Adrenal gland (tissue), 12 donors: ENCODE measurements around the gene SEH1L. TPM values are rescaled to one million over a fixed set of nuclear protein-coding genes. Genes with fewer than 3 reads are reported as not detected.
"Not testable (repeated sequence)": the region's sequence is repeated elsewhere in the genome, so short reads cannot be mapped to it uniquely, and the experiment has no call there.

ENCODE experiments used
- DNase-seq, 7 donors: peaks; one replicate each; pipeline ENCODE4 v3.0.0-alpha.2; 2019 to 2020
- H3K27ac ChIP-seq, 5 donors: fragments of 200-600 bp; sonication (generic) in 4 of 5; 1 replicate in 3 of 5; 2 replicates in 2 of 5; pipeline versions ENCODE4 v1.5.1 to v1.8.0; 2016 to 2020; ENCODE audit warnings: mild to moderate bottlenecking in 1 of 5
- H3K27me3 ChIP-seq: fragments of 200-600 bp; 2 replicates; pipeline ENCODE4 v1.8.0; 2021
- H3K36me3 ChIP-seq, 2 donors: fragments of 200-600 bp; replicated peaks in 1 of 2; 1 replicate in 1 of 2; 2 replicates in 1 of 2; pipeline versions ENCODE4 v1.5.1 to v1.8.0; 2018 to 2022
- H3K4me1 ChIP-seq, 2 donors: fragments of 200-600 bp; replicated peaks in 1 of 2; 1 replicate in 1 of 2; 2 replicates in 1 of 2; pipeline versions ENCODE4 v1.5.1 to v1.8.0; 2018 to 2021
- H3K4me3 ChIP-seq, 4 donors: fragments of 200-600 bp; sonication (generic) in 3 of 4; one replicate each; pipeline ENCODE4 v1.5.1; 2016 to 2018
- H3K9me3 ChIP-seq, 3 donors: fragments of 200-600 bp; sonication (generic) in 1 of 3; replicated peaks in 1 of 3; 1 replicate in 2 of 3; 2 replicates in 1 of 3; pipeline versions ENCODE4 v1.5.1 to v1.8.0; 2016 to 2021
- CTCF ChIP-seq, 6 experiments: fragments of 450-650 bp in 4 of 6; fragments of 200-600 bp in 2 of 6; sonication (generic) in 1 of 6; IDR thresholded peaks; 1 replicate in 5 of 6; 2 replicates in 1 of 6; pipeline versions ENCODE4 v1.5.1 to v1.8.0; 2016 to 2021; ENCODE audit warnings: antibody characterized with exemption in 6 of 6, mild to moderate bottlenecking in 2 of 6, moderate library complexity in 1 of 6
- POLR2A ChIP-seq, 2 donors: fragments of 450-650 bp; IDR thresholded peaks; one replicate each; pipeline ENCODE4 v1.6.1; 2017; ENCODE audit warnings: antibody characterized with exemption in 2 of 2, mild to moderate bottlenecking in 2 of 2, moderate library complexity in 1 of 2
- WGBS, 4 donors: extraction: QIAGEN DNeasy Blood & Tissue Kit in 2 of 4; methylation state at CpG; one replicate each; pipeline versions ENCODE4 v1.1.5 to v1.1.7; 2013 to 2017; 5-methylcytosine and 5-hydroxymethylcytosine counted together
- intact Hi-C, 2 donors: fragments of 100-400 bp; cut with DNase I; formaldehyde crosslinking; loops; one replicate each; pipeline versions ENCODE4 v1.14.1 to v1.15.0; 2022 to 2023
- polyA plus RNA-seq, 3 donors: library from polyadenylated mRNA; stranded (reverse); fragments of 200-250 nt in 2 of 3; fragments of 350-450 nt in 1 of 3; fragmentation: Illumina TruSeq in 1 of 3; extraction: RNeasy Lipid Tissue Mini Kit (QIAGEN cat#74804) in 1 of 3; gene quantifications; one replicate each; pipeline ENCODE4 v1.2.3, GENCODE V29; 2013 to 2014
- total RNA-seq, 9 donors: library from RNA; depleted of rRNA in 4 of 9; stranded (reverse); fragments of >200 nt in 4 of 9; fragments of 120-200 nt in 1 of 9; fragmentation: NEBNext Ultra II Directional in 1 of 9; extraction: Animal tissue kit (Norgen Biotek cat#: 25700) in 1 of 9; gene quantifications; one replicate each; pipeline versions ENCODE4 v1.1.0 to v1.2.4, GENCODE V29; 2013 to 2023
- donor health status: healthy with polysubstance abuse.
- donor health status: Bipolar disorder and iron deficiency.
- donor health status: DM: yes; HTN: yes; CAD: no.
- donor health status: DM: no; HTN: no; CAD: no.
- donor health status: DM: no; HTN: no; CAD: no.
- donor health status: DM: yes; HTN: yes; CAD: no.

Gene SEH1L
- total and polyA plus RNA-seq, 12 donors = 6.8 to 44.5 (median 23.7) TPM

GRCh38 chr18:12995424-12995823 lies 47.6 kb downstream of the SEH1L start:
- DNase-seq = no peak
- H3K4me3 ChIP-seq = no peak overlapping the region
- peaks cover 23 to 32% of the 10 kb centered on the region in 2 donors for H3K4me1 ChIP-seq
- H3K36me3 ChIP-seq = peaks cover 0 to 3% of the 10 kb centered on the region in 2 donors
- no peak overlapping the region for H3K27ac ChIP-seq
- no peak for TF ChIP-seq POLR2A (IDR thresholded peaks at IDR 0.05)
- TF ChIP-seq CTCF (IDR thresholded peaks at IDR 0.05) = no peak
- no peaks in the 10 kb centered on the region for H3K27me3 ChIP-seq
- WGBS, 4 donors = 63 to 100% (median 75%) methylated on average over 2 of the region's 2 CpGs
- no peaks in the 10 kb centered on the region for H3K9me3 ChIP-seq
- intact Hi-C loops = no loop called here

GRCh38 chr18:12995952-12996477 lies 48.2 kb downstream of the SEH1L start:
- no peak for DNase-seq
- TF ChIP-seq POLR2A (IDR thresholded peaks at IDR 0.05) (no peak), CTCF (IDR thresholded peaks at IDR 0.05) (no peak)
- intact Hi-C loops = no loop called here
- Histone ChIP-seq H3K36me3 (peaks cover 0 to 6% of the 10 kb centered on the region in 2 donors), H3K4me3 (no peak overlapping the region), H3K27ac (no peak overlapping the region), H3K27me3 (no peaks in the 10 kb centered on the region), H3K4me1 (peaks cover 23 to 30% of the 10 kb centered on the region in 2 donors), H3K9me3 (no peaks in the 10 kb centered on the region)
- 91 to 97% (median 96%) methylated on average over 6 of the region's 6 CpGs for WGBS, 4 donors

- H3K27ac ChIP-seq = no peak overlapping the region
- no peak for DNase-seq
- intact Hi-C loops = no loop called here
- peaks cover 23 to 30% of the 10 kb centered on the region in 2 donors for H3K4me1 ChIP-seq
- 62 to 74% (median 70%) methylated on average over 10 of the region's 10 CpGs for WGBS, 4 donors
- no peak overlapping the region for H3K4me3 ChIP-seq
- peaks cover 0 to 12% of the 10 kb centered on the region in 2 donors for H3K36me3 ChIP-seq
- H3K27me3 ChIP-seq = no peaks in the 10 kb centered on the region
- H3K9me3 ChIP-seq = no peaks in the 10 kb centered on the region
- TF ChIP-seq POLR2A (IDR thresholded peaks at IDR 0.05) = no peak
- no peak for TF ChIP-seq CTCF (IDR thresholded peaks at IDR 0.05)
These were observed 49.0 kb downstream of the SEH1L start for GRCh38 chr18:12996661-12997292.

- intact Hi-C loops = not testable (repeated sequence)
- peaks cover 18 to 25% of the 10 kb centered on the region in 2 donors for H3K4me1 ChIP-seq
- WGBS, 4 donors = 20 to 35% (median 25%) methylated on average over 2 of the region's 2 CpGs
These were observed 49.5 kb downstream of the SEH1L start for GRCh38 chr18:12997330-12997729.

More at GRCh38 chr18:12997330-12997729, 49.5 kb downstream of the SEH1L start:
- H3K27me3 ChIP-seq, DNase-seq, H3K27ac ChIP-seq, H3K9me3 ChIP-seq, H3K4me3 ChIP-seq: not testable (repeated sequence)
- peaks cover 0 to 12% of the 10 kb centered on the region in 2 donors for H3K36me3 ChIP-seq
